Activated CD4-positive, alpha-beta T cell treated with anti-CD3 and anti-CD28 coated beads, Interleukin-10, Interleukin-2, amounts not matched to agents 100 ng/mL and 50 ng/mL, durations not matched to agents 16 hours and 8 hours (primary cell): Measurements from ENCODE around the gene ATP2B2.
"Not testable (repeated sequence)": the region's sequence is repeated elsewhere in the genome, so short reads cannot be mapped to it uniquely, and the experiment has no call there.

ENCODE experiments used
- DNase-seq: peaks from one replicate; pipeline ENCODE4 v3.0.0-alpha.2; 2020

Gene ATP2B2

DNA sequence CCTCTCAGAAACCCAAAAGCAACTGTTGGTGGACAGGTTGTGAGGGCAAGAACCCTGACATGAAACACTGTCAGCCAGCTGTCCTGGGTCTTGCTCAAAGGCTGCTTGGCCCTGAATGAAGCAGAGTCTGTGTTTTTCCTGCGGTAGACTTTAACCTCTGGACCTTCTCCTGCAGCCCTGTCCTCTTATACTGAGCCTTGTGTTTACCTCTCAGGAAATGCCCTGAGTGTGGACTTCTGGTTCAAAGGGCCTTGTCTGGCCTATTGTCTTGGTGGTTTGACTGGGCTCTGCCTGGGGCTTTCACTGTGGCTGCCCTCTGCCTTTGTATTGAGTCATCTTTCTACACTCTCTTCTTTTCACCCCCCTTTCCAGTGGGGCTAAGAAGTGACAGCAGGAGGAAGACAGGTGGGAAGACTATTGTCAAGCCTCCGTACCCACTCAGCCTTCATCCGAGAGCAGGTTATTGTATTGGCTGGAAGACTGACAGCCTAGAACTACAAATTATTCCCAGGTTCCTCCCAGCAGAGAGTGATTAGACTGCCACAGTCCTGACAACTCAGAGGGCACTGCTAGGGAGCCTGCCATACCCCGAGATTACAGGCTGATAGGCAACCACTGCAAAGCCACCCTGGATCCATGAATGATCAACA, 187.9 kb downstream of the ATP2B2 start:
- no peak for DNase-seq

DNA sequence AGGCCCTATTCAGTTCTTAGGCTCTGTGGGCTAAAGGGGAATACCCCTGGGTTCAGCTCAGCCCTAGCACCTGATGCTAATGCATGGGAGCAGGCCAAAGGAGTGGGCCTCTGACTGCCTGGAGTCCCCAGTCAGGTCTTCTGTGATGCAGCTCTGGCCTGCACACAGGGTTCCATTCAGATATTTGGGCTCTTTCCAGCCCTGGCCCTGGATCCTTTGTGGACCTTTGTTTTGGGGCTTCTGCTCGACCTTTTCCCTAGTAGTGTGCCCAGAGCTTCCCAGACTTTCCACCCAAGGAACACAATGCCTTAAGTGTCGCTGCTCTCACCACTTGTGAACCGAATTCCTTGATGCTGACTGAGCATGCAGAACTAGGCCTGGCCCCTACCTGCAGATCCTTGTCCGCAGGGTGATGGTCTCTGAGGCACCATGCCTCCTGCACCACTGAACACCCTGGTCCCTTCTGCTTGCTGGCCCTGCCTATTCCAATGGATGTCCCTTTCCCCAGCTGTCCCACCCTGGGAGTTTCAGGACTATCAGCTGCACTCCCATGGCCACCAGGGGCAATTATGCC, 189.5 kb downstream of the ATP2B2 start:
- DNase-seq = no peak

DNA sequence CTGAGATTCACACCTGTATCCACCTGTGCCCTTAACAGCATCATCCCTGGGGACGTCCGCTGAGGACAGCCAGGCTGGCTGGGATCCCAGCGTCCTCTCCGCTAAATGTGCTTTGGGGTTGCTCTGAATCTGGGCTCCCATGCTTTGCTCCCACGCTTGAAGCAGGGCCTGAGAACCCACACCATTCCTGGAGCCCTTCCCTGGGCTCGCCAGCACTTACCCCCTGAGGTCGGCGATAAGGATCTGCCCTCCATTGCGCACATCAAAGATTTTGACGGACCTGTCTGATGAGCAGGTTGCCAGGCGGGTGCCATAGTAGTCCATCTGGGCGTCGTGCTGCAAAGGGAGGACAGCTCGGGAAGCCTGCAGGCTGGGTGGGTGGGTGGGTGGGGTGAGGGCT, 190.3 kb downstream of the ATP2B2 start:
- no peak for DNase-seq

DNA sequence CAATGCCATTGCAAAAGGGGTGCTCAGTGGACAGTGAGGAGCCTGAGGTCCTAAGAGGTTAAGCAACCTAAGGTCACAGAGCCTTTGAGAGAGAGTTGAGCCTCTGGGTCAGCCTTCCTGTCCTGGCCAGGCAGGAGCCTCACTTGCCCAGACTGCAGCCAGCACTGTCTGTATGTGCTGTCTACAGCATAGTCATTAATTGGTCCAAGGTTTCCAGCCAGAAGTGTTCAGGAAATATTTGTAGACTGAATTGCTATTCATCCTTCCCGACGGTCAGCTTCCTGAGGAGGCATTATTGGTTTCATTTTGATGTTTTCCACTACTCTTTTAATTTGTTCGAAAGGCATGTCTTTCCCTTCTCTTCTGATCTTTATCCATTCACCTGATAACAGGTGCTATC, 192.5 kb downstream of the ATP2B2 start:
- no peak for DNase-seq

DNA sequence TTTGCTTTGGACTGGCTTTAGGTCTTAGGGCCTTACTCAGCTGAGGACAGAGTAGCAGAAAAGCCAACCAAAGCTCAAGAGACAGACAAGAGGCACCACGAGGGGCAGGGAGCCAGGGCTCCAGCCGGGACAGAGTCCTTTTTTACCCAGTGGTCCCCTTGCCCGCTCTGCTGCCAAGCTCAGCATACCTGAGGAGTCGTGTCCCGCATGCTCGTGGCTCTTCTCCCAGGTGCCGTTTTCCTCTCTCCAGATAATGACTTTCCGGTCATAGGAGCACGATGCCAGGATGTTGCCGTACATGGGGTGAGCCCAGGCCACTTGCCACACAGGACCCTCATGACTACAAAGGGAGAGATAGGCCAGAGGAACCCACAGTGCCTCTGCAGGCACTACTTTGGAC, 193.0 kb downstream of the ATP2B2 start:
- no peak for DNase-seq

DNA sequence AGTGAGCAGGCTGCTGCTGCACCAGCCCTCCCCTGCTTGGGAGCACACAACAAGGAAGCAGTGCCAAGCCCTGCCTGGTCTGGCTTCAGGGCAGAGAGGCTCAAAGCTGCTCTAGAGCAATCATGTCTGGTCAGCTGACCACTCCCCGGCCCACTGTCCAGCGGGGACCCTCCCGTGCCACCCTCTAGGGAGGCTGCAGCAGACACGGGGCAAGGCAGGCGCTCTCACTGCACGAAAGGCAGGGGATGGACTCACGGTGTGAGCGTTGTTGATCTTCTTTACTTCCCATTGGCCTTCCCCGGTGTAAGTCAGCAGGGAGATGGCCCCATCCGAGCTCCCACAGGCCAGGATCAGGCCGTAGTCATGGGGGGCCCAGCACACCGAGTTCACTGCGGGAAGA, 193.7 kb downstream of the ATP2B2 start:
- DNase-seq = no peak

DNA sequence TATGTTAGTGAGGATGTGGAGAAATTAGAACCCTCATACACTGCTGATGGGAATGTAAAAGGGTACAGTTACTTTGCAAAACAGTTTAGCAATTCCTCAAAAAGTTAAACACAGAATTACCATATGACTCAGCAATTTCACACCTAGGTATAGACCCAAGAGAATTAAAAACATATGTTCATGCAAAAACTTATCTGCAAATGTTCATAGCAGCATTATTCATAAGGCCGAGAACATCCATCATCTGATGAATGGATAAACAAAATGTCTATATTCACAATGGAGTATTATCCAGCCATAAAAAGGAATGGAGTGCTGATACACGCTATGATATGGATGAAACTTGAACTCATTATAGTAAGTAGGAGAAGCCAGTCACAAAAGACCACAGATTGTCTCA, 194.8 kb downstream of the ATP2B2 start:
- no peak for DNase-seq

DNA sequence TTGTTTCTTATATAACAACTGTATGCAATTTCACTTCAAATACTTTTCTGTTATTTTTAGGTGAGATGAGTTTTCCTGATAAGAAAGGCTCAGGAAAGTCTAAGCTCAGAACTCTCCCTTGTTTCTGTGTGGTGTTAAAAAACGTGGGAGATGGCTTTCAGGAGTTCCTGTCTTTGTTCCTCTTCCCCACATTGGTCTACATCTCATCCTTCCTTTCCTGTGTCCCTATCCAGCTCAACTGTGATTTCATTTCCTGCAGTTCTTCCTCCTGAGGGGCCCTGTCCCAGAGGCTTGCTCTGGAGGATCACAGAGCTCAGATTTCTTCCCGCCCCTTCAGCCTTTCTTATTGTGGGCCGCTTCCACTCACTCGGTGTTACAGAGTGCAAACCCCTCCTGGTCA, 195.7 kb downstream of the ATP2B2 start:
- no peak for DNase-seq

DNA sequence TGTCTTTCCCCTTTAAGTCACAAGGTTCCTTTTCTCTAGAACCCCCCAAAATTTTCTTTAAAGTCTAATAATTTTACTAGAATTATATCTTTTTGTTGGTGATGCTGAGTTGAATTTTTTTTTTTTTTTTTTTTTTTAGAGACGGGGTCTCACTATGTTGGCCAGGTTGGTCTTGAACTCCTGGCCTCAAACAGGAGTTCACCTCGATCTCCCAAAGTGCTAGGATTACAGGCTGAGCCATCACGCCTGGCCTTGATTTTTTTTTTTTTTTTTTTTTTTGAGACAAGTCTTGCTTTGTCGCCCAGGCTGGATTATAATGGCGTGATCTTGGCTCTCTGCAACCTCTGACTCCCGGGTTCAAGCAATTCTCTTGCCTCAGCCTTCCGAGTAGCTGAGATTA, 196.7 kb downstream of the ATP2B2 start:
- no peak for DNase-seq

DNA sequence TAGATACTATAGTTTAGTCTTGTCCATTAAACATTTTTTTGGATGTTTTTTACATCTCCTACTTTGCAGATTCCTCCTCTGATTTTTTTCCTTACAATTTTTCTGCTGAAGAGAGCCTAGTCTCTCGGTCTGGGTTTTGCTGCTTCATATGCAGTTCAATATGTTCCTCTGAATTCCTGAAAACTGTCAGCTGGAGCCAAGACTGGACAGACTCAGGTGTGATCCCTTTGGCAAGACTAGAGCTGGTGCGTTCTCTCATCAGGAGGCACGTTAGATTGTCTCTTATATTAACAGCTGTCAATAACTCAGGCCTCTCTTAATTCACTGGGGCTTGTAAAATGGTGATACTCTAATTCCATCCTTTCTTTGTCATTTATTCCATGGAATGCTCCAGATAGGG, 199.2 kb downstream of the ATP2B2 start:
- no peak for DNase-seq

DNA sequence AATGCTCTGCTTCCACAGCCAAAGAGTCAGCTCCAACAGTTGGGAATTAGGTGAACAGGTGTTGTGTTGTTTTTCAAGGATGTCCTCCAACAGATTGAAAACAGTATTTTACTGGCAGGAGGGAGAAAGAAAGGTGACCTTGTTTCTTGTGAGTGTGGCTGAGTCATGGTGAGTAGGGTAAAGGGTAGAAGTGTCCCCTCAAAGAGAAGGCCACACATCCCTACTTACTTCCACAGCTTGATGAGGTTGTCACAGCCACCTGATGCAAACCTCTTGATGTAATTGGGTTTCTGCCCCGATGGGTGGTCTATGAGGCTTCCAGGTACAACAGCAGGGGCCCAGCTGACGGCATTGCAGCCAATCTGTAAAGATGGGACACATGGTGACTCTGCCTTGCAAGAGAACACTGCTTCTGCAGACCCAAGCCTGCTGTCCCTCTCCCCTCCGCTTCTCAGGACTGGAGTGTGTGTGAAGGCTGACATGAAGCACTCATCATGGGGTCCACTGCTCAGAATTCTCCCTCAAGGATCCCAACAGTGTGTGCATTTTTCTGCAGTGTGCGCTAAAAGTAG, 200.0 kb downstream of the ATP2B2 start:
- DNase-seq = no peak

DNA sequence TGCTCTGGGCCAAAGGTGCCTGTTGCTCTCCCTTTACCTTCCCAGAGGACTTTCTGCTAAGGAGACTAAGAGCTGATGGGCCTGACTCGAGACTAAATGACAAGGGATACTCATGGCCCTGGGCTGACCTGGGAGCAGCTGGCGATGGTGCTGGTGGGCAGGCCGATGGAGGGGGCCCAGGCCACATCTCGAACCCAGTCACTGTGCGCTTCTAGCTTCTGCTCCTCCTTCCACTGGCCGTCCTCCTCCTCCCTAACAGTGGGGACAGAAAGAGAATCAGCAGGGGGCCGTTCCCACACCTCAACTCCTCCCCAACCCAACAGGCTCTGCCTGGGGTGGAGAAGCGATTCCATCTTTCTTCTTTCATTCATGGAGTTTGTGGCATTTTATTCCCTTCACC, 200.5 kb downstream of the ATP2B2 start:
- DNase-seq = no peak

DNA sequence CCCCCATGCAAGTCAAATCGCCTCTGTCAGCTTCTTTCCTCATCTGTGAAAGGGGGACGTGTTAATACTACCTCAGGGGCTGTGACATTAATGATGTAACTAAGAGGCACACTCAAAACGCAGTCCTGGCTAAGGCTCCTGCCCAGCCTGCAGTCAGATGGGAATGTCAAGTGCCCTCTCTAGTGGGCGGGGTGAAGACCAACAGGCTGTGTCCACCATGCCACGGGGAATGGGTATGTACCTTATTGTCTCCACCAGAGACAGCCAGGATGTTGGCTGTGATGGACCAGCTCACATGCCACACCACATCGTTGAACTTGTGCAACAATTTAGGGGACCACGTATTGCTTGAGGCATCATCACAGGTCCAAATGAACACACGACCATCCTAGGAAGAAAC, 201.6 kb downstream of the ATP2B2 start:
- no peak for DNase-seq

DNA sequence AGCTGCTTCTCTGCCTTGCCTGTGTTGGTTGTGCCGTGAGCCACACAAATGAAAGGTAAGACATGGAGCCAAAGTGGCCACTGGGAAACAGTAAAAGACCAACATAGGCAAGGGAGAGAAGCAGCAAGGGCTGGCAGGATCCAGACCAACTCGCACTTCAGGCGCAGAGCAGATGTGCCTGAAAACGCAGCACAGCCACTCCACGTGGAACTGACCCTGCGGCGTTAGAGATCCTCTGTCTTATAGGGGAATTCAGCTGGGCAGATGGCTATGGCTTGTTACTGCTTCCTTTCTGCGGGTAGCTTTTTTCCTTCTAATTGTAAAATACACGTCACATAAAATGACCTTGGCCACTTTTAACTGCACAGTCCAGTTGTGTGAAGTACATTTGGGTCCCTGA, 202.3 kb downstream of the ATP2B2 start:
- DNase-seq = no peak

DNA sequence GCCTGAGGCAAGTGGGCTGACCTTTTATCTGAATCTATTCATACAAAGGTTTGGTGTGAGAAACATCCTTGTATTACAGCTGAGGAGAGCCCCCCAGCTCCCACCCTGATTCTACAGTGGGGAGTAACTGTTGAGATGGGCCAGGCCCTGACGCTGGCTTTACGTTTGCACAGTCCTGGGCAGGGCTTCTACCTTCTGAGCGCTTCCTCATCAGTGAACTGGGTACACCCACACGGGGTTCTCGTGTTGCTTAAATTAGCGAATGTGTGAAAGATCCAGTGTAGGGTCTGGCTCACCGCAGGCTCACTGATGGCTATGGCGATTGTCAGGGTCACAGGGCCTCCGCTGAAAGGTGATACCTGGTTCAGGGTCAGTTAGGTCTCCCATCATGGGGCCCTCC, 205.3 kb downstream of the ATP2B2 start:
- no peak for DNase-seq

DNA sequence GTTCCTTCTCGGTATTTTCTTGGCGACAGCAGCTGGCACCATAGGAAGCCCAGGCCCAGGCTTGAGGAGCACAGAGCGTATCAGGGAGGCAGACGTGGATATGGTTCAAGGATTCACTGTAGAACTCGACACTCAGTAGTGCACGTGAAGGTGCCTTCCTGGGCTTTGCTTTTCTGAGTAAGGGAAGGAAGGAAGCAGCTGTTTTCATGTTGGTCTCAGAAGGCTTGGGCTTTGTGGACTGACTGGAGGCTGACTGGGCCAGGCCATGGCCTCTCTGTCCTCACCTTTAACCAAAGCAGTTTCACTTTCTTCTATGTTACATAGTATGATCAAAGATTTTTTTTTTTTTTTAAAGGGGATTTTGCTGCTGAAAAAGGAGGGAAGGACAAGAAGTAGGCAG, 205.7 kb downstream of the ATP2B2 start:
- peak; percentile 32 for DNase-seq

DNA sequence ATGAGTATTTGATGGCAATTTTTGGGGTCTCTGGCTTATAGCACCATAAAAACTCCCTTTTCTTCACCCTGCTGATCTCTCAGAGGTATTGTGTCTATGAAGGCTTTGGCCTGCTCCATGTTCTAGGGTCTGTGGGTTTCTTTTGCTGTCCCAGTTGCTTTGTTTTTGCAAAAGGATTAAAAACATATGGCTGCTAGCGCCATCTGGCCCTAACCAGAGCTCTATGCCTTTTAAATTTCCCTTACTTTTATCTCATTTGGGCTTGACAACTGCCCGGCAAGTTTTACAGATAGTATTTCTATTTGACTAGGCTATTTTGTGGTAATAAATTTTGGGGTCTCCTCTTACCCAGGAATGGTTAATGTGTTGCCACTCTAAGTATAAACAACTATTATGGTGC, 206.2 kb downstream of the ATP2B2 start:
- DNase-seq = no peak

DNA sequence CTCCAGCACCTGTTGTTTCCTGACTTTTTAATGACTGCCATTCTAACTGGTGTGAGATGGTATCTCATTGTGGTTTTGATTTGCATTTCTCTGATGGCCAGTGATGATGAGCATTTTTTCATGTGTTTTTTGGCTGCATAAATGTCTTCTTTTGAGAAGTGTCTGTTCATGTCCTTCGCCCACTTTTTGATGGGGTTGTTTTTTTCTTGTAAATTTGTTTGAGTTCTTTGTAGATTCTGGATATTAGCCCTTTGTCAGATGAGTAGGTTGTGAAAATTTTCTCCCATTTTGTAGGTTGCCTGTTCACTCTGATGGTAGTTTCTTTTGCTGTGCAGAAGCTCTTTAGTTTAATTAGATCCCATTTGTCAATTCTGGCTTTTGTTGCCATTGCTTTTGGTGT, 207.3 kb downstream of the ATP2B2 start:
- DNase-seq = not testable (repeated sequence)

DNA sequence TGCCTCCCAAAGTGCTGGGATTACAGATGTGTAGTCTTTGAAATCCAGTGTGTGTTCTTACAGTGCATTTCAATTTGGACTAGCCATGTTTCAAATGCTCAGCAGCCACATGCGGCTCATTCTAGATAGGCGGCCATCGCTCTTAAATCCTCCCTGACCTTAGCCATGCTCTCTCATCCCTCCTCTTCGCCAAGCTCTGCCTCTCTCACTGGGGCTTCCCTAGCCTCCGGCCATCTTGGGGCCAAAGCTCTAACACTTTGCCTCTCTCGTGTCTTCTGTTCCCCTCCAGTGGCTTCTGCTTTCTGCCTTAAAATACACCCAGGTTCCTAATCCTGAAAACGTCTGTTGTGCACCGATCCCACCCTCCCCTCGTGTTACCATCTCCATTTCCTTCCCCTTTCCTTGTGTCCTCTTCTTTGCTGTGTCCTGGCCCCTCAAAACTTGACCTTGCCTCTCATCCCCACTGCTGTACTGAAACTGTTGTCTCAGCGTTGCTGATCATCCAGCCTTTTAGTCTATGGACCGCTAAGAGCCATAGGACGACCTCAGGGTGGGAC, 211.3 kb downstream of the ATP2B2 start:
- no peak for DNase-seq

DNA sequence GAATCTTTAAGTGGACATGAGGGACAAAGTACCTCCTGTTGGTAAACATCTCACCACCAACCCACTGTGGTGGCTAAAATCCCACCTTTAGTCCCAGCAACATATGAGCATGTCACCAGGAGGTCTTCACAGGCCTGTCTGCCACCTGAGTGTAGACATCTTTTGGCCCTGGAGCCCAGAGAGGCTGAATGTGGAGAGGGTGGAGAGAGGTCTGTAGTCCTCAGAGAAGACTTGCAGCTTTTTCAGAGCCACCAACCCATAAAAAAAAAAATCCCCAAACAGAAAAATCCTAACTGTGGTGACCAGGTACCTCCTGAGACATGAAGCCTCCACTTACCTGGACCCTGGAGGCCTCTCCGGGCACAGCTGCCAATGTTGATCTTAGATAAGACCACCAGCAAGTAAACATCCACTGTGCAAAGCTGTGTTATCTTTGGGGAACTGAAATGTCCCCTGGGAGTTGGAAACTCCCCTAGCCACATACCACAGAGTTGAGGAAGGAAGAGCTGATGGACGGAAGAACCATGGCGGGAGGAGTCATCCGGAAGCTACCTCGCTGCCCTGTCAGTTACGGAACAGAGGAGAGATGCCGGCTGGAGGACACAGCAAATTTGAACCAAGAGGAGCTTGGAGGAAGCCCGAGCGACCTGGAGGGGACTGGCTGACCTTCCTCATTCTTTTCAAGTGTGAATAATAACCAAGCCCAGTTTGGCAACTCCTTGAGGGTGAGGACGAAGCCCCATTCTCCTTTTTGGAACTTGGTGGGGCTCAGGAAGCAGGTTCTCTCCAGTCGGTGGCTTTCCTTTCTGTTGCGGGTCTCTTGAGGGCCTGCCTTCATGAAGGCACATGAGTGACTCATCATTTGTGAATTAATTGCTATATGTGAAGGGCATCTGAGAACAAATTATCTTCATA, 212.6 kb downstream of the ATP2B2 start, which contains the start of gene GHRL:
TSS of gene GHRL (minus strand) at position 443 of the 915 bp plus-strand sequence. CDS start 2,767 bp downstream, outside the sequence.
- no peak for DNase-seq

DNA sequence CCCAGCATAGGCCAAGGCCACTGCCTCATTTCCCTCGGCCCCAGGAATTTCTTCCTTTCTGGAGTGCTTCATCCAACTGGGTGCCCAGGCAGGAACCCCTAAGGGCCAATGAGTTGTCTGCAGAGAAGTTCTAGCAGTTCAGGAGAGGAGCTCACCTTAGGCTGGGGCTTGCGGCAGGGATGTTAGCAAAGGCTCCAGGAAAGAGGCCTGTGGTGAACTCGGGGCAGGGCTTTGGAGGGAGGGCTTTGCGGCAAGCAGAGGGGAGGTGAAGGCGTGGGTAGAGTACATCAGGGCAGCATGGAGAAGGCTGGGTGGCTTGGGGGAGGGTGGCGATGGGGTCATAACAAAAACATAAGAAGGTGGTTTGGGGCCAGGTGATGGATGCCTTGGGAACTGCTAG, 213.7 kb downstream of the ATP2B2 start:
- no peak for DNase-seq

DNA sequence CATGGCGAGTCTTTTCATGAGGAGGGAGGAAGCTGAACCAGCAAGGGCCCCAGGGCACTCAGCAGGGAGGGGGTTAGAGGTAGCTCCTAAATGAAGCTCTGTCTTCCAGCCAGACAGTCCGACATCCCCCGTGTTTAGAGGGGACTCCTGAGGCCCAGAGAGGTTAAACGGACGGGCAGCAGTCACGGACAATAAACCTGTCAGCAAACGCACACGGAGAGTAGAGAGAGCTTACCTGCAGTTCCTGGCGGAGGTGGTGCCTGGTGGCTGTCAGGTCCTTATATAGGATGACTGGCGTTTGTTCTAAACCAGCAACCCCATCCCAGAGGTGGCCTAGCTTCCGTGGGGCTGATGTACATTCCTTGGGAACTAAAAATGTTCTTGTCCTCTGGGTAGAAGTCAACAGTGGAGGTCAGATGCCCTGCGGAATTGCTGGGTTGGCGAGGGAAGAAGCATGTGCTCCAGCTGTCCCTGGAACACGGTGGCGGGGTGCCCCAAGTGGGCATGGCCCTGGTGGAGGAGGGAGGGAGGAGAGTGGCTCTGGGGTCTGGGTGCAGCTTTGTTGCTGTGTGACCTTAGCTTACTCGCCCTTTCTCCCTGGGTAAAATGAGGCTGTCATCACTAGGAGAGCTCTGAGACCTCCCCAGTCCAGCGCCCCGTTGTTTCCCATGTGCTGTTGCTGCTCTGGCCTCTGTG, 214.8 kb downstream of the ATP2B2 start:
- no peak for DNase-seq
